Umbilical cord (tissue), 2 donors: Measurements from ENCODE around the gene NHLRC2. TPM values are rescaled to one million over a fixed set of nuclear protein-coding genes. Genes with fewer than 3 reads are reported as not detected.
"Not testable (repeated sequence)": the region's sequence is repeated elsewhere in the genome, so short reads cannot be mapped to it uniquely, and the experiment has no call there.

Experiments
- DNase-seq: peaks from one replicate; pipeline ENCODE4 v3.0.0-alpha.2; 2015; ENCODE audit warnings: low spot score
- total RNA-seq: library from RNA; depleted of rRNA; stranded (reverse); fragments of >200 nt; gene quantifications from one replicate; pipeline ENCODE4 v1.2.3, GENCODE V29; 2014; ENCODE audit warnings: low replicate concordance; ENCODE audit not compliant: insufficient read depth

NHLRC2 gene
- 21.4 TPM for total RNA-seq

GRCh38 chr10:113854013-113854760 lies at the start of gene NHLRC2, which contains the start of gene DCLRE1A:
TSS of gene NHLRC2 (plus strand) at chr10:113854661. CDS start at chr10:113854873, 212 bp downstream.
TSS of gene DCLRE1A (minus strand) at chr10:113854082. CDS start at chr10:113853182, 900 bp downstream.
- DNase-seq = peak; percentile 85

- no peak for DNase-seq
Measured at GRCh38 chr10:113806503-113806902, 48.0 kb upstream of the NHLRC2 start.

- DNase-seq = no peak
Measured at GRCh38 chr10:113808168-113808567, 46.3 kb upstream of the NHLRC2 start.

GRCh38 chr10:113814700-113815099 lies 39.8 kb upstream of the NHLRC2 start:
- DNase-seq = not testable (repeated sequence)

- no peak for DNase-seq
Measured at GRCh38 chr10:113819989-113820388, 34.5 kb upstream of the NHLRC2 start.

- DNase-seq = no peak
Measured at GRCh38 chr10:113820507-113820906, 34.0 kb upstream of the NHLRC2 start.

GRCh38 chr10:113821306-113821705 lies 33.2 kb upstream of the NHLRC2 start:
- not testable (repeated sequence) for DNase-seq

GRCh38 chr10:113822174-113822573 lies 32.3 kb upstream of the NHLRC2 start:
- DNase-seq = no peak

GRCh38 chr10:113823389-113823788 lies 31.1 kb upstream of the NHLRC2 start:
- no peak for DNase-seq

GRCh38 chr10:113825791-113826190 lies 28.7 kb upstream of the NHLRC2 start:
- peak; percentile 70 for DNase-seq

GRCh38 chr10:113828567-113828966 lies 25.9 kb upstream of the NHLRC2 start:
- not testable (repeated sequence) for DNase-seq

- DNase-seq = no peak
Measured at GRCh38 chr10:113842171-113842570, 12.3 kb upstream of the NHLRC2 start.

GRCh38 chr10:113843972-113844485 lies 10.4 kb upstream of the NHLRC2 start:
- DNase-seq = no peak

- DNase-seq = no peak
Measured at GRCh38 chr10:113846036-113846435, 8.4 kb upstream of the NHLRC2 start.

- no peak for DNase-seq
Measured at GRCh38 chr10:113849140-113849803, 5.2 kb upstream of the NHLRC2 start.

GRCh38 chr10:113849946-113850345 lies 4.5 kb upstream of the NHLRC2 start:
- DNase-seq = no peak

- no peak for DNase-seq
Measured at GRCh38 chr10:113853578-113854012, 866 bp upstream of the NHLRC2 start.

GRCh38 chr10:113854761-113855588 lies 514 bp downstream of the NHLRC2 start:
- no peak for DNase-seq

GRCh38 chr10:113856563-113856962 lies 2.1 kb downstream of the NHLRC2 start:
- no peak for DNase-seq

- DNase-seq = no peak
Measured at GRCh38 chr10:113857210-113857609, 2.7 kb downstream of the NHLRC2 start.

- peak; percentile 9 for DNase-seq
Measured at GRCh38 chr10:113858541-113858940, 4.1 kb downstream of the NHLRC2 start.

- no peak for DNase-seq
Measured at GRCh38 chr10:113859261-113859660, 4.8 kb downstream of the NHLRC2 start.
